Thymus (tissue), 11 donors: ENCODE data around the gene RNF44. TPM values are rescaled to one million over a fixed set of nuclear protein-coding genes. Genes with fewer than 3 reads are reported as not detected.
A peak's percentile ranks its signal among the peaks of the same experiment; 100 is the strongest.

Experiments used
- DNase-seq, 9 donors: peaks; one replicate each; pipeline ENCODE4 v3.0.0-alpha.2; 2013; ENCODE audit warnings: low spot score in 9 of 9, low read depth in 6 of 9, missing footprints in 1 of 9
- H3K27ac ChIP-seq, 2 donors: one replicate each; pipeline ENCODE4 v1.5.1; 2013; ENCODE audit warnings: control low read depth in 1 of 2, low read depth in 1 of 2, low read length in 1 of 2, mild to moderate bottlenecking in 1 of 2, moderate library complexity in 1 of 2
- H3K27me3 ChIP-seq, 2 donors: one replicate each; pipeline ENCODE4 v1.5.1; 2013; ENCODE audit warnings: low read length in 1 of 2; ENCODE audit not compliant: control insufficient read depth in 2 of 2, insufficient read depth in 1 of 2
- H3K36me3 ChIP-seq, 2 donors: one replicate each; pipeline ENCODE4 v1.5.1; 2013; ENCODE audit warnings: low read length in 1 of 2, mild to moderate bottlenecking in 1 of 2, moderate library complexity in 1 of 2; ENCODE audit not compliant: control insufficient read depth in 2 of 2, insufficient read depth in 2 of 2
- H3K4me1 ChIP-seq, 2 donors: one replicate each; pipeline ENCODE4 v1.5.1; 2013; ENCODE audit warnings: low read length in 2 of 2; ENCODE audit not compliant: control insufficient read depth in 2 of 2, insufficient read depth in 2 of 2
- H3K4me3 ChIP-seq, 2 donors: one replicate each; pipeline ENCODE4 v1.5.1; 2013; ENCODE audit warnings: low read length in 2 of 2, control low read depth in 1 of 2, mild to moderate bottlenecking in 1 of 2
- H3K9me3 ChIP-seq, 2 donors: one replicate each; pipeline ENCODE4 v1.5.1; 2013; ENCODE audit warnings: low read length in 1 of 2, mild to moderate bottlenecking in 1 of 2; ENCODE audit not compliant: control insufficient read depth in 2 of 2, insufficient read depth in 1 of 2
- WGBS: extraction: QIAGEN DNeasy Blood & Tissue Kit; methylation state at CpG from one replicate; pipeline ENCODE4 v1.1.7; 2013; 5-methylcytosine and 5-hydroxymethylcytosine counted together
- polyA plus RNA-seq: library from polyadenylated mRNA; stranded (reverse); fragments of 200-250 nt; gene quantifications from one replicate; pipeline ENCODE4 v1.2.3, GENCODE V29; 2013
- total RNA-seq: library from RNA; stranded (reverse); fragments of 120-200 nt; gene quantifications from one replicate; pipeline ENCODE4 v1.2.4, GENCODE V29; 2013
- donor health status: healthy.

The RNF44 gene
- total and polyA plus RNA-seq, 2 donors: 19.3 to 54.8 TPM

DNA sequence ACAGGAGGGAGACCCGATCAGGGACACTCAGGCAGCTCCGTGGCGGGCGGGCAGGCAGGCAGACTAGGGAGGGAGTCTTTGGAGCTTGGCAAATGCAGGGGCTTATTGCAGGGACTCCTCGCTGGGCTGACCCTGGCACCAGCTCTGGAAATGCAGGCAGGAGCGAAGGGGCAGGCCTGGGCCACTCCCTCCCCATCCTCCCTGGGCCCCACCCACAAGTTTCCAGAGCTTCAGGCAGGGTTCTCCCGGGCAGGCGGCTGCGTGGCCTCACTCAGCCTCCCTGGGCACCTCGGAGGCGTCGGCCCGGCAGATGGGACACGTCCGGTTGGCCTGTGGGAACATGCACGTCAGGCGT lies 8.5 kb downstream of the RNF44 start:
- Histone ChIP-seq H3K27me3 (no peaks in the 10 kb centered on the region), H3K36me3 (peaks cover 62 to 66% of the 10 kb centered on the region in 2 donors), H3K27ac (peak overlapping the region in 1 of 2 donors; percentile 19), H3K4me3 (no peak overlapping the region), H3K4me1 (peaks cover 25 to 62% of the 10 kb centered on the region in 2 donors), H3K9me3 (peaks cover 8 to 26% of the 10 kb centered on the region in 2 donors)
- no peak for DNase-seq
- 92% methylated on average over 17 of the region's 17 CpGs for WGBS

DNA sequence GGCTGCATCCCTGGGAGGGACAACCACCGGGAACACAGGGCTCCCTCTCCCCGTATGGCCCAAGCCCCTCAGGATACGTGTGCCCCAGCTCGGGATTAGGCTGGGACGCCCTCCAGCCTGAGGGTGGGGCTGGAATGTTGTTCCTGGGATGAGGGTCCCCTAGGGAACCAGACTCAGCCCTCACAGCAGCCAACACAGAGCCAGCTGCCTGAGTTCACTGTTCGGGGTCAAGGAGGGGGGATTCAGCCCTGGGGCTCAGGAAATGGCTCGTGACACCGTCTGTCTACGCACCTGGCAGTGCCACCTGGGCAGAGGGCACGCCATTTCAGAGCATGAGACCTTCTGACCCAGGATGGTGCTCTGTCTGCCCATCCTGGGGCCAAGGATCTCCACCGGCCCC lies 8.9 kb downstream of the RNF44 start:
- 94% methylated on average over 11 of the region's 11 CpGs for WGBS
- Histone ChIP-seq H3K27me3 (no peaks in the 10 kb centered on the region), H3K27ac (peak overlapping the region; percentile 19 to 60), H3K4me1 (peaks cover 21 to 58% of the 10 kb centered on the region in 2 donors), H3K36me3 (peaks cover 62 to 66% of the 10 kb centered on the region in 2 donors), H3K4me3 (no peak overlapping the region), H3K9me3 (peaks cover 8 to 26% of the 10 kb centered on the region in 2 donors)
- peak in 1 of 9 donors; percentile 21 for DNase-seq

DNA sequence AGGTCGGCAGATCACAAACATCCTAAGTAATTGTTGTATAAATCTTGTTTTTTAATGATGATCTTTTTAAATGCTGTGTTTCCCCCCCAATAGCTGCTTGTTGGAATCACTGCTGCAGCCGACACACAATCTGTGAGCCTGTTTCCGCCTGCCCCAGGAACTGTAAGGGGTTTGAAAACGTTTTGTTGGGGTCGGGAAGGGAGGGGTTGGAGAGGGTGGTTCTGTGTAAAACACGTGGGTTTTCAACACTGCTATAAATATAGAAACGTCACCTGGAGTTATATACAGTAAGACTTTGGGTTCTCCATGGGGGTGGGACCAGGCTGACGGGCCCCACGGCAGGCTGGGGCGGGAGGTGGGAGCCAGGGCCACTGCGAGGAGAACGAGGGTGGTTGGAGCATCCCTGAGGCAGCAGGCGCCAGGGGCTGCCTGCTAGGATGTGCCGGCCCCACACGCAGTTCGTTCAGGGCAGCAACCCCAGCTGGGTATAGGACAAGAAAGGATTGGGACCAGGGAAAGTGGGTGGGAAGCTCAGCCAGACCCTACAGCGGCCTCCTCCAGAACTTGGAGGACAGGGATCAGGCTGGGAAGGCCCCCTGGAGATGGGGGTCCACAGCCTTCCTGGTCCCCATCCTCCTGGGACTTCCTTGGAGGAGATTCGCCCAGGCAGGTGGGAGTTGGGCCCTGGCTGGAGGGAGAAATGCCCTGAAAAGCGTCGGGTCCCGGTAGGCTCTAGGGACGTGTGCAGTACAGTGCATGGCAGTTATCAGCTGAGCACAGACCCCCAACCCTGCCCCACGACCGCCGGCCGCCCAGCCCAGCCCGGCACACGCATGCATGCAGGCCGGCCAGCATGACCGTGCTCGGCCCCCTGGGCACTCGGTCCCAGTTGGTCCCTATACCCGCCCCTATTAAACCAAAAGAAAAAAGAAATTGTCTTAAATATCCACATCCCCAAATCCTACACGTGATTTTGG lies 9.7 kb downstream of the RNF44 start:
- peak in 2 of 9 donors; percentile 18 to 43 for DNase-seq
- WGBS: 91% methylated on average over 34 of the region's 34 CpGs

DNA sequence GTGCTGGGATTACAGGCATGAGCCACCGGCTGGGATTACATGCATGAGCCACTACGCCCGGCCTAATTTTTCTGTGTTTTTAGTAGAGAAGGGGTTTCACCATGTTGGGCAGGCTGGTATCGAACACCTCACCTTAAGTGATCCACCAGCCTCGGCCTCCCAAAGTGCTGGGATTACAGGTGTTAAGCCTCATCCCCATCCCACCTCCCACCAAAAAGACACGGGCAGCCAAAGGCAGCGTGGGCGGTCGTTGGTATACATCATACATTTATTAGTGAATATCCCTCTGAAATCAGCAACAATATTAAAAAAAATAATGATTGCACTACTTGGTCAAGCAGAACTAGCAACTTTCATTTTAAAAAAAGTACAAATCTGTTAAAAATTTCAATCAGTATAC lies 10.7 kb downstream of the RNF44 start:
- no peaks in the 10 kb centered on the region for H3K27me3 ChIP-seq
- 98% methylated on average over 9 of the region's 9 CpGs for WGBS
- H3K9me3 ChIP-seq: peaks cover 6 to 22% of the 10 kb centered on the region in 2 donors
- peaks cover 49 to 52% of the 10 kb centered on the region in 2 donors for H3K36me3 ChIP-seq
- no peak for DNase-seq
- peaks cover 8 to 39% of the 10 kb centered on the region in 2 donors for H3K4me1 ChIP-seq
- no peak overlapping the region for H3K4me3 ChIP-seq
- no peak overlapping the region for H3K27ac ChIP-seq

More for the DNA sequence above, 9.7 kb downstream of the RNF44 start:
- Histone ChIP-seq H3K4me3 (no peak overlapping the region), H3K9me3 (peaks cover 8 to 26% of the 10 kb centered on the region in 2 donors), H3K27ac (peak overlapping the region in 1 of 2 donors; percentile 37), H3K36me3 (peaks cover 57 to 61% of the 10 kb centered on the region in 2 donors), H3K27me3 (no peaks in the 10 kb centered on the region), H3K4me1 (peaks cover 13 to 50% of the 10 kb centered on the region in 2 donors)

- DNase-seq: no peak
Observed at GRCh38 chr5:176525677-176526076, 11.5 kb downstream of the RNF44 start.

GRCh38 chr5:176524987-176525386 lies 12.2 kb downstream of the RNF44 start:
- H3K27ac ChIP-seq: no peak overlapping the region
- no peaks in the 10 kb centered on the region for H3K27me3 ChIP-seq
- 95% methylated on average over 15 of the region's 15 CpGs for WGBS
- peaks cover 0 to 7% of the 10 kb centered on the region in 2 donors for H3K9me3 ChIP-seq
- H3K36me3 ChIP-seq: peaks cover 35 to 41% of the 10 kb centered on the region in 2 donors
- DNase-seq: no peak
- H3K4me1 ChIP-seq: peaks cover 4 to 27% of the 10 kb centered on the region in 2 donors
- H3K4me3 ChIP-seq: no peak overlapping the region

More at GRCh38 chr5:176525677-176526076, 11.5 kb downstream of the RNF44 start:
- no peak overlapping the region for H3K27ac ChIP-seq
- peaks cover 41 to 45% of the 10 kb centered on the region in 2 donors for H3K36me3 ChIP-seq
- WGBS: 94% methylated on average over 9 of the region's 9 CpGs
- no peak overlapping the region for H3K4me3 ChIP-seq
- H3K4me1 ChIP-seq: peaks cover 4 to 31% of the 10 kb centered on the region in 2 donors
- H3K9me3 ChIP-seq: peaks cover 2 to 14% of the 10 kb centered on the region in 2 donors
- no peaks in the 10 kb centered on the region for H3K27me3 ChIP-seq

- Histone ChIP-seq H3K4me3 (no peak overlapping the region), H3K27ac (no peak overlapping the region), H3K4me1 (peaks cover 2 to 19% of the 10 kb centered on the region in 2 donors), H3K36me3 (peaks cover 27 to 33% of the 10 kb centered on the region in 2 donors), H3K9me3 (no peaks in the 10 kb centered on the region), H3K27me3 (no peaks in the 10 kb centered on the region)
- DNase-seq: no peak
- 98% methylated on average over 6 of the region's 6 CpGs for WGBS
Observed at GRCh38 chr5:176524138-176524537, 13.1 kb downstream of the RNF44 start.

DNA sequence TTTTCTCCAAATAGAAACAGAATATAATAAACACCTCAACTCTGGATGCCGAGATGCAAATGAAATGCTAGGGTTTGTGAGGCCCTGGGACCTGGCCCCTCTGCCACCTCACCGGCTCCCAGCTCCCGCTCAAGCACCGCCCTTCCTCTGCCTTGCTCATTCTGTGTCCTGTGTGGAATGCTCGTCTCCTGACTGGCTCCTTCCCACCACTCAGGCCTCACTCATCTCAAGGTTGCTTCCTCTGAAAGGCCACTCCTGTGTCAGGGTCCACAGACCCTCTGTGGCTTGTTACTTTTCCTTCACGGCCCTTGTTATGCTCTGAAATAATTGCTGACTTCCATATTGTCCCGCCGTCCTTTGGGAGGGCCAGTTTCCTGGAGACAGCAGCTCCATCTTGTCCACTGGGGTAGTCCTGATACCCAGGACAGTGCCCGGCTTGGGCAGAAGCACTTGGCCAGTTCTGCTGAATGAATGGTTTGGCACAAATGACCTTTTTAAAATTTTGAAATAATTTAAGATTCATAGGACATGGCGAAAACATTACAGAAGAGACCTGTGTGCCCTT lies 15.4 kb downstream of the RNF44 start:
- H3K4me3 ChIP-seq: no peak overlapping the region
- H3K4me1 ChIP-seq: no peaks in the 10 kb centered on the region
- H3K36me3 ChIP-seq: peaks cover 7 to 10% of the 10 kb centered on the region in 2 donors
- H3K9me3 ChIP-seq: no peaks in the 10 kb centered on the region
- WGBS: 93% methylated on average over 10 of the region's 10 CpGs
- DNase-seq: no peak
- no peak overlapping the region for H3K27ac ChIP-seq
- H3K27me3 ChIP-seq: no peaks in the 10 kb centered on the region

- no peak for DNase-seq
- Histone ChIP-seq H3K27ac (no peak overlapping the region), H3K4me1 (no peaks in the 10 kb centered on the region), H3K36me3 (peaks cover 5 to 6% of the 10 kb centered on the region in 2 donors), H3K27me3 (no peaks in the 10 kb centered on the region), H3K9me3 (no peaks in the 10 kb centered on the region), H3K4me3 (no peak overlapping the region)
- WGBS: 95% methylated on average over 7 of the region's 7 CpGs
Observed at GRCh38 chr5:176521286-176521685, 15.9 kb downstream of the RNF44 start.
